ENCODE data around the gene HEBP2. TPM values are rescaled to one million over a fixed set of nuclear protein-coding genes. Genes with fewer than 3 reads are reported as not detected.

The HEBP2 gene
- total RNA-seq, 1 donor from 2014 or later, result 32.8 TPM

- no peak for DNase-seq (ENCODE audit: low read depth)
Measured at GRCh38 chr6:138451043-138451442, 47.0 kb downstream of the HEBP2 start.

GRCh38 chr6:138454981-138455706 is 51.1 kb downstream of the HEBP2 start:
- DNase-seq (ENCODE audit: low read depth), result no peak

- peak; percentile 6 for DNase-seq (ENCODE audit: low read depth)
Measured at GRCh38 chr6:138455746-138456400, 51.9 kb downstream of the HEBP2 start.

GRCh38 chr6:138456401-138456790 is 52.4 kb downstream of the HEBP2 start:
- no peak for DNase-seq (ENCODE audit: low read depth)

DNA sequence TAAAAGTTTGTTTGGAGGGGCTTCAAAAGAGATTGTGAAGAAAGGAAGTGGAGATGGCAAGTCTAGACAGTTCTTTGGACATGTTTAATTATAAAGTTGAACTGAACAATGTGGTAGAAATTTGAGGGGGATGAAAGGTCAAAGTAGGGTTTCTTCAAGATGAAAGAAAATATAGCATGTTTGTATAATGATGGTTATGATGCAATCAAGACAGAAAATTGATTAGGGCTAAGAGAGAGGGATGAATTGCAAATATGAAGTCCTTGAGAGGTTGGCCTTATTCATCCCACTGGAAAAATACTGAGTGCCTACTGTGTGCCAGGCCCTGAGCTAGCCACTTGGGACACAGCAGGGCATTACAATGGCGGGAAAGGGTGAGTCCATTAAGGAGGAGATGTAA is 57.6 kb downstream of the HEBP2 start:
- DNase-seq (ENCODE audit: low read depth), result no peak

DNA sequence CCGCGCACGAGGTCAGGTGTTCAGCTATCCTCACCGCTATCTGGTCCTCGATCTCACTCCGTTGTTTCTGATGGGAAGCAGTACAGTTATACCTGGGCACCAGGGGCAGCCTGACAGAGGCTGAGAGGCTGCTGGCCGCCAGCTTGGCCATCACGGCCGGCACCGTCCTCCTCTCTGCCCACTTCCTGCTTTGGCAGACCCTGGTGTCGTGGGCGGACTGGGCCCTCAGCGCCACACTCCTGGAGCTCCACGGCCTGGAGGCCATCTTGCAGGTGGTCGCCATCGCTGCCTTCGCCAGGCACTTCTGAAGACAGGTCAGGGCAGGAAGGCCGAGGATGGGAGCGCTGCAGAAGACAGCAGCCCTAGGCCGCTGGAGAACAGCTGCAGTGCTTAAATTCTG is 60.1 kb downstream of the HEBP2 start:
- DNase-seq (ENCODE audit: low read depth), result no peak

DNA sequence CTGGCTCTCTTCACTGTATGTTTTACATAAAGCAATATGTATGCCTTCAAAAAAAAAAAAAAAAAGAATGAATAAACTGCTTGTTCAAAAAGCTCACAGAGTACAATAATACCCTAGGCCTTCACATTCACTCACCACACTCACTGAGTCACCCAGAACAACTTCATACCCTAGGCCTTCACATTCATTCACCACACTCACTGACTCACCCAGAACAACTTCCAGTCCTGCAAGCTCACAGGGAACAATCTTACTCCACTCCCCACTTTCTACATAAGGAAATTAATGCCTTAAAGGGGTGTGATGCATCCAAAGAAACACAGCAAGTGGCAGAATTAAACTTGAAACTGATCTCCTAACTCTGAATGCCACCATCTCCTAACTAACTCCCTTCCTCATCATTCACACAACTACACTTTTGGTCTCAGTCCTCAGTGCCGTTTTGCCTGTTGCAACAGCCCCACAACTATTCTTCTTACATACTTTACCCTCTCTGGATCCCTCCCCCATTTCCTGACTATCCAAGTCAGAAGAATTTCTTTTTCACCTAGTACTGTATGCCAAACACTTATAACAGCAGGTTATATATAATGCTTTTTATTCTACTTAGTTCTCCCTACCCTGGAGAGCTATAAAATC is 61.1 kb downstream of the HEBP2 start:
- DNase-seq (ENCODE audit: low read depth), result peak; percentile 73

DNA sequence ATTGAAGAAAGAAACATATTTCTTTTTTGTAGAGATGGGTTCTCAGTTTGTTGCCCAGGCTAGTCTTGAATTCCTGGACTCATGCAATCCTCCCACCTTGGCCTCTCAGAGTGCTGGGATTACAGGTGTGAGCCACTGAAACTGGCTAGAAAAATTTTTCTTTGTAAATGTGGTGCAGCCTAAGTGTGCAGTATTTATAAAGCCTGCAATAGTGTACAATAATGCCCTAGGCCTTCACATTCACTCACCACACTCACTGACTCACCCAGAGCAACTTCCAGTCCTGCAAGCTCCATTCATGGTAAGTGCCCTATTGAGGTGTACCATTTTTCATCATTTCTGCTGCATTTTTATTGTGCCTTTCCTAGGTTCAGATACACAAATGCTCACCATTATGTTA is 63.9 kb downstream of the HEBP2 start:
- no peak for DNase-seq (ENCODE audit: low read depth)

DNA sequence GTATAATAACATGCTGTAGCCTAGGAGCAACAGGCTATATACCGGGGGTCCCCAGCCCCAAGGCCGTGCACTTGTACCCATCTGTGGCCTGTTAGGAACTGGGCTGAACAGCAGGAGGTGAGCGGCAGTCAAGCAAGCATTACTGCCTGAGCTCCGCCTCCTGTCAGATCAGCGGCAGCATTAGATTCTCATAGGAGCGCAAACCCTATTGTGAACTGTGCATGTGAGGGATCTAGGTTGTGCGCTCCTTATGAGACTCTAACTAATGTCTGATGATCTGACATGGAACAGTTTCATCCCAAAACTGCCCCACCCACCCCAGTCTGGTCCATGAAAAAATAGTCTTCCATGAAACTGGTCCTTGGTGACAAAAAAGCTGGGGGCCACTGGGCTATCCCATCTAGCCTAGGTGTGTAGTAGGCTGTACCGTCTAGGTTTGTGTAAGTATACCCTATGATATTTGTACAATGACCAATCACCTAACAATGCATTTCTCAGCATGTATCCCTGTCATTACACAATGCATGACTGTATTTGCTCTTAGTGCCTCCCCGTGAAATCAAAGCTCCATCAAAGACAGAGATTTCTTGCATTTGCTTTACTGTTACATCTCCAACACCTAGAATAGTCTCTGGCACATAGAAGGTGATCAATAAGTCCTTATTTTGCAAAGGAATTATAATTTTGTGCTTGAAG is 64.4 kb downstream of the HEBP2 start:
- DNase-seq (ENCODE audit: low read depth), result no peak

Small RNAs within 50 kb of the gene (microRNA-seq; reads per million reads assigned to microRNA genes)
- gene MIR3145, result 0.65 reads per million

Other genes with a start within 250 kb of the HEBP2 start
- gene ARFGEF3, start 242.3 kb upstream of the HEBP2 start, total RNA-seq, result 0.03 and 0.05 TPM in 2 replicates
- not detected in 2 replicates for gene PBOV1, start 185.7 kb upstream of the HEBP2 start, total RNA-seq
- not detected in 2 replicates for gene SMIM28, start 26.3 kb upstream of the HEBP2 start, total RNA-seq
- 9.3 and 12.0 TPM in 2 replicates for gene NHSL1, start 95.3 kb downstream of the HEBP2 start, total RNA-seq

Measured in myocyte (in vitro differentiated cells).